ENCODE results near the gene PTPRF.

The PTPRF gene

GRCh38 chr1:43612406-43612805, 81.7 kb downstream of the PTPRF start:
- no peak for FAIRE-seq

GRCh38 chr1:43613075-43613942, 82.6 kb downstream of the PTPRF start:
- FAIRE-seq: no peak

DNA sequence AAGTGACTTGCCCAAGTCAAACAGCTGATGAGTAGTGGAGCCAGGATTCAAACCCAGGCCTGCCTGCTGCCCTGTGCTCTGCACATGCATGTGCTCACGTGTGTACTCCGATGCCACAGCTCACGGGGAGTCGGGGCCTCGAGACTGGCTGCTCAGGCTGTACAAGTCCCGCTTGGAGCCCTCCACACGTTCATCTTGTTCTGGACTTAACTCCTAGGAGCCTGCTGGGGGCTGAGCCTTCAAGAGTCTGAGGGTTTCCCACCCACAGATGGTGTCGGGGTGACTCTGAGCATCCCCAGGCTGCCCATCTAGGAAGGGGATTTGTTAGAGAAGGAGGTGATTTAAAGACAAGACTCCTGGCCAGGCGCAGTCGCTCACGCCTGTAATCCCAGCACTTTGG, 83.5 kb downstream of the PTPRF start:
- no peak for FAIRE-seq

DNA sequence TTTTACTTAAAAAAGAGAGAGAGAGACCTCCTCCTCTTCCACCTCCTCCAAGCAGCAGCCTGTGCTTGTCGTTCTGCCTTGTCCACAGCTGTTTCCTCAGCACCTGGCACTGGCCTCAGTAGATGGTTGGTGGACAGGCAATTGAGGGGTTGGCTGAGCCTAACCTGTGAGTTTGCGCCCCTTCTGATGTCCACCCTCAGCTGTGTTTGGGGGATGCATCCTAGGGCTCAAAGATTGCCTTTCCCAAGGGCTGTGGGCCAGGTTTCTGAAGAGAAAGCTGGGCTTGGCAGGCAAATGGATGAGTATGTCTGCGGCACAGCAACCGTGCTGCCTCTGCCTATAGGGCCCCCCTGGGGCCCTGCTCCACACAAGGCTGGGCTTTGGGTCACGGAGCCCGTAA, 84.2 kb downstream of the PTPRF start:
- FAIRE-seq: no peak

DNA sequence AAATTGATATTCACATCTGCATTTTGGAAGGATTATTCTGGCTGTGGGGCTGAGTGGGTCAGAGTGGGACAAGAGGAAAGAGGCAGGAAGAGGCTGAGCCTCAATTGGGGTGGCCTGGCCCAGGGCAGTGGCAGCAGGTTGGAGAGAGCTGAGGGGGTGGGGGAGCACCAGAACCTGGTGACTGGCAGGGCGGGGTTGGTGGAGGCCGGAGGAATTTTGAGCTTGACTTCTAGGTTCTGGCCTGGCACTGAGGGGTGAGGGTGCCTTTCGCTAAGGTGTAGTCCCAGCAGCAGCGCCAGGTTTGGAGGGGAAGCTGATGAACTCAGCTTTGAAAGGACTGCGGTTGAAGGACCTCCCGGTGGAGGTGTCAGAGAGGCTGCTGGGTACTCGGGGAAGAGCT, 85.7 kb downstream of the PTPRF start:
- no peak for FAIRE-seq

GRCh38 chr1:43617011-43617410, 86.3 kb downstream of the PTPRF start:
- no peak for FAIRE-seq

DNA sequence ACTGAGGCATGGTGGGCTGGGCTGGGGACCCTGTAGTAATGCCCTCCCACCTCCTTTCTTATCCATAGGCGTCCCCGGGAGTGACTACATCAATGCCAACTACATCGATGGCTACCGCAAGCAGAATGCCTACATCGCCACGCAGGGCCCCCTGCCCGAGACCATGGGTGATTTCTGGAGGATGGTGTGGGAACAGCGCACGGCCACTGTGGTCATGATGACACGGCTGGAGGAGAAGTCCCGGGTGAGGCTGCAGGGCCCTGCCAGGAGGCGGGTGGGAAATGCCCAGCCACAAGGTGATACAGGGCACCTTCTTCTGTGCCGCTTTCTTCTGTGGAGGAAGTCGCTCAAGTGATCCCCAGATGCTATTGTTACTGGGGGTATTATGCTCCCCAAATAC, 87.0 kb downstream of the PTPRF start:
- no peak for FAIRE-seq

GRCh38 chr1:43618521-43619313, 88.0 kb downstream of the PTPRF start:
- no peak for FAIRE-seq

- no peak for FAIRE-seq
These were observed 88.7 kb downstream of the PTPRF start for GRCh38 chr1:43619314-43619790.

DNA sequence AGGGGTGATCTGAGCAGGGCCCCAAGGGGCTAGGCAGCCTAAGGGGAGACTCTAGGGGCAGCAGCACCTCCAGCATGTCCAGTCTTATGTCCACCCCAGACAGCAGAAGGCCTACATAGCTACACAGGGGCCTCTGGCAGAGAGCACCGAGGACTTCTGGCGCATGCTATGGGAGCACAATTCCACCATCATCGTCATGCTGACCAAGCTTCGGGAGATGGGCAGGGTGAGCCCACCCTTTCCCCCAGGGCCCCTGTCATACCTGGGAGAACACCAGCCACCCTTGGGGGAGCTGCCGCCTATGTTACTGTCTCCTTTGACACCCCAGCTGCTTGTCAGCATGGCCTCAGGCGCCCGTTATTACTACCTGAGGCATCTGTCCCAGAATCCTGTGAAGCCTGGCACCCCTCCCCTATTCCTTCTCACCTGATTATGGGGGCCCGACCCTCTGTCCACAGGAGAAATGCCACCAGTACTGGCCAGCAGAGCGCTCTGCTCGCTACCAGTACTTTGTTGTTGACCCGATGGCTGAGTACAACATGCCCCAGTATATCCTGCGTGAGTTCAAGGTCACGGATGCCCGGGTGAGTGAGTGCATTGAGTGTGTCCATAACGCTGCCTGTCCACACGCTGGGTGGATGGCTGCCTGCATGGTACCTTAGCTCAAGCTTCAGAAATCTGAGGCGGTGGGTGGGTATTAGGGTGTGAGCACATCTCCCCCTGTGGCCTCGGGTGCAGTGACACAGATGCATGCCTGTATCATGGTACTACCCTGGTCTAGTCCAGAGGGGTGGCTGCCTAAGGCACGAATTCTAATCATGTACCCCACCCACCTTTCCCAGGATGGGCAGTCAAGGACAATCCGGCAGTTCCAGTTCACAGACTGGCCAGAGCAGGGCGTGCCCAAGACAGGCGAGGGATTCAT, 89.6 kb downstream of the PTPRF start:
- no peak for FAIRE-seq

GRCh38 chr1:43620956-43621355, 90.3 kb downstream of the PTPRF start:
- FAIRE-seq: no peak

GRCh38 chr1:43621386-43621785, 90.7 kb downstream of the PTPRF start:
- no peak for FAIRE-seq

GRCh38 chr1:43621861-43622260, 91.2 kb downstream of the PTPRF start:
- FAIRE-seq: no peak

DNA sequence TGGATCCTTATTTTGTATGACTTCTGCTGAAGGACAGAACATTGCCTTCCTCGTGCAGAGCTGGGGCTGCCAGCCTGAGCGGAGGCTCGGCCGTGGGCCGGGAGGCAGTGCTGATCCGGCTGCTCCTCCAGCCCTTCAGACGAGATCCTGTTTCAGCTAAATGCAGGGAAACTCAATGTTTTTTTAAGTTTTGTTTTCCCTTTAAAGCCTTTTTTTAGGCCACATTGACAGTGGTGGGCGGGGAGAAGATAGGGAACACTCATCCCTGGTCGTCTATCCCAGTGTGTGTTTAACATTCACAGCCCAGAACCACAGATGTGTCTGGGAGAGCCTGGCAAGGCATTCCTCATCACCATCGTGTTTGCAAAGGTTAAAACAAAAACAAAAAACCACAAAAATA, 91.8 kb downstream of the PTPRF start:
- no peak for FAIRE-seq

GRCh38 chr1:43622901-43623780, 92.5 kb downstream of the PTPRF start:
- FAIRE-seq: no peak

DNA sequence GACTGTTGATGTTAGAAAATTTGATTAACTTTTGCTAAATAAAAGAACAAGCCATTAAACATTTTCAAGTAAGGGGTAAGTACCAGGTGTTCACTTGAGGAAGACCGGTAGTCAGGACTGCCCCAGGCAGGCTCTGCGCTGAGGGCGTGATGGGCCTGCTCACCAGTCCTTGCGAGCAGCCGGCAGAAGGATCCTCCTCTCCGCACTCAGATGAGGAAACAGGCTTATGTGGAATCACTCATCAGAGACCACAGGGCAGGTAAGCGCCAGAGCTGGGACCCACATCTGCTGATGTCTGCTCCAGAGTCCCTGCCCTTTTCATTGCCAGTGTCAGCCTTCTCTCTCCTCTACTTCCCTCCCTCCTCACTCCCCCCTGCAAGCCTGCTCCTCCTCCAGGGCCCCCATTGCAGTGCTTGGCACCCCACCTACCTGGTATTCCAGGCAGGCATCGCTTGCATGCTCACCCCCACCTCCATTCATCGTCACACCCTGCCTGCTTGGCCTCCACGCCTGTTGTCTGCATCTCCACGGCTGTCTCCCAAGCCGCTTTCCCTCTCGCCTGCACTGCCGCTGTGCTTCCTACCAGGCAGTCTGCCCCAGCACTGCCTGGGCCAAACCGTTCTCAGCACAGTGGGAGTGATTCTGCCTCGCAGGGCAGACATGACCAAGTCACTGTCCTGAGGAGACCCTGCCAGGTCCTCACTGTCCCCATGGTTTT, 94.5 kb downstream of the PTPRF start:
- no peak for FAIRE-seq

GRCh38 chr1:43632135-43632670, 101.5 kb downstream of the PTPRF start:
- no peak for FAIRE-seq

DNA sequence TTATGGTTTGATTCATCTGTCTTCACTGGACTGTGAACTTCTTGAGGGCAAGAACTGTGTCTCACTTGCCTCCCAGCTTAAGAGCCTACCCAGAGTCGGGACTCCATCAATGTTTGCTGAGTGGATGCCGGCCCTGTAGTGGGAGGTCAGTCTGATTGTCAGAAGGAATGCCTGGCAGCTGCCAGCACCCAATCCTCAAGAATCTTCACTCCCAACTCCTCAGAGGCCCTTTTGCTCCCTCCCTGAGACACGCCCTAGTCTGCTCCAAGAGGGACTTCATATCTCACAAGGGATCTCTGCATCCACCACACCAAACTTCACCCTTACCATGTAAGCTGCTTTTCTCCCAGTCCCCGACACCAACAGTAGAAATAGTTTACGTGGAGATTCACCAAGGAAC, 104.0 kb downstream of the PTPRF start:
- no peak for FAIRE-seq

DNA sequence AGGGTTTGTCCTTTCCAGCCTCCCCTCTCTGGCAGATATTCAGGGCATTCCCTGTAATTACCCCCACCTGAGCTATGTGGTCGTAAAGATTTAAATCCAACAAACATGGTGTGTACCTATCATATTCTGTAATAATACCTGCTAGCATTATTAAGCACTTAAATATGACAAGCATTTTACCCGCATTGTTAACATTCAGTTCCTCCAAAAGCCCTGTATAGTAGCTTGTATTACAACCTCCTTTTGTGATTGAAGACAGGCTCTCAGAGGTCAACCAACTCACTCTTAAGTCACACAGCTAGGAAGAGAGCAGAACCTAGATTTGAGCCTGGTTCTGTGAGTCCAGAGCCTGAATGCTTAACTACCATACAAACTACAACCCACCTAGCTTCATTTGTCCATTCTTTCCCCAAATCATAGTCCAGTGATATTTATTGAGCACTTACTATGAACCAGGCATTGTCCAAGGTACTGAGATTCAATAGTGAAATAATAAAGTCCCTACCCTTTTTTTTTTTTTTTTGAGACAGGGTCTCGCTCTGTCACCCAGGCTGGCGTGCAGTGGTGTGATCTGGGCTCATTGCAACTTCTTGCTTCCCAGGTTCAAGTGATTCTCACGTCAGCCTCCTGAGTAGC, 105.4 kb downstream of the PTPRF start:
- FAIRE-seq: no peak

- no peak for FAIRE-seq
These were observed 106.6 kb downstream of the PTPRF start for GRCh38 chr1:43637267-43637666.
